ENCODE results near the gene UBR3.

UBR3 gene

DNA sequence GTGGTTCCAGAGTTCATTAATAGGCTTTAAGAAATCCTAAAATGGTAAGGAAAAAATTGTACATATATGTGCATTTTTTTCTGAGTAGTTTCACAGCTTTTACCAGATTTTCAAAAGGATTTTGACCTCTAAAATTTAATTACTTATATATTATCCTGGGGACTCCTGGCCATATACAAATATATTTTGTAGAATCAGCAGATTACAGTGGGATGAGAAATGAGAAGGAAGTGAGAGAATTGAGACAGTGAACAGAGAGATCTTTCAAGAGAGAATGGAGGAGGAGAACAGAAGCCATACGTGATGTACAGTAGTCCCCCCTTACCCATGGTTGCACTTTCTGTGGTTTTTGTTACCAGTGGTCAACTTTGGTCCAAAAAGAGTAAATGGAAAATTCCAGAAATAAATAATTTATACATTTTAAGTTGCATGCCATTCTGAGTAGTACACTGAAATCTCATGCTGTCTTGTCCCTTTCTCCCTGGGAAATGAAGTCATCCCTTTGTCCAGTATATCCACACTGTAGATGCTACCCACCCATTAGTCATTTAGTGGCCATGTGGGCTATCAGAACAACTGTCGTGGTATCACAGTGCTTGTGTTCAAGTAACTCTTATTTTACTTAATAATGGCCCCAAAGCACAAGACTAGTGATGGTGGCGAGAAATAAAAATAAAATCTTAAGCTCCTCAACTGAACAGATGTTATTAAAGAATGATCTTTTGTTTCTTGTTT, 220.2 kb downstream of the UBR3 start:
- no peak for DNase-seq (ENCODE audit: low read depth, low spot score)

DNA sequence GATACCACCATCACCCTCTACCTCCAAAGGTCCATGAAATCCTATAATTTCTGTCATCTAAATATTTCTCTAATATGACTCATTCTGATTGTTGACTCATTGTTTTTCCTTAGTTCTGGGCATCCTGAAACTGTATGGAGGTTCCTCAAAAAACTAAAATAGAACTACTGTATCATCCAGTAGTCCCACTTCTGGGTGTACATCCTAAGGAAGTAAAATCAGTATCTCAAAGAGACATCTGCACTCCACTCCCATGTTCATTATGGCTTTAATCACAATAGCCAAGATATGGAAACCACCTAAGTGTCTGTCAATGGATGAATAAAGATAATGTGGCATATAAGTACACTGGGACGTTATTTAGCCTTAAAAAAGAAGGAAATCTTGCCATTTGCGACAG, 224.9 kb downstream of the UBR3 start:
- DNase-seq (ENCODE audit: low read depth, low spot score), result no peak

DNA sequence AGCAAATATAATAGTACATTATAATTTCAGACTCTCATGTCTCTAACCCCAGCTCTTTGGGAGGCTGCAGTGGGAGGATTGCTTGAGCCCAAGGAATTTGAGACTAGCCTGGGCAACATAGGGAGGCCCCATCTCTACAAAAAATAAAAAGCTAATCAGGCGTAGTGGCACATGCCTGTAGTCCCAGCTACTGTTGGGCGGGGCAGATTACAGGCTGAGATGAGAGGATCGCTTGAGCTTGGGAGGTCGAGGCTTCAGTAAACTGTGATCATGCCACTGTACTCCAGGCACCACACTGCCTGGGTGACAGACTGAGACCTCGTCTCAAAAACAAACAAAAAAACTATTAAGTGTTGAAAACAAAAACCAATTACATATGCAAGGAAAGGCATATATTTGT, 227.7 kb downstream of the UBR3 start:
- DNase-seq (ENCODE audit: low read depth, low spot score), result no peak

DNA sequence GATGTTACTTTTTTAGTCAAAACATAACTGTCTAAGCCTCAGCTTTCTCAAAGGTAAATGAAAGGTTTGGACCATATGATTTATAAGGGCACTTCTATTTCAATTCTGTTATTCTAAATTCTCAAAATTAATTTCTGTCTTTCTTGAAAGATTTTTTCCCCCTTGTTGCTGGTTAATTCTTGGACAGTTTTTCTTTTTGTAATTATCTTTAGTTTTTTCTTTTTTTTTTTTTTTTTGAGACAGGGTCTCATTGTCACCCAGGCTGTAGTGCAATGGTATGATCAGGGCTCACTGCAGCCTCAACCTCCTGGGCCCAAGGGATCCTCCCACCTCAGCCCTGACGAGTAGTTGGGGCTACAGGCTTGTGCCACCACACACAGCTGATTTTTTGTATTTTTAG, 229.6 kb downstream of the UBR3 start:
- no peak for DNase-seq (ENCODE audit: low read depth, low spot score)

DNA sequence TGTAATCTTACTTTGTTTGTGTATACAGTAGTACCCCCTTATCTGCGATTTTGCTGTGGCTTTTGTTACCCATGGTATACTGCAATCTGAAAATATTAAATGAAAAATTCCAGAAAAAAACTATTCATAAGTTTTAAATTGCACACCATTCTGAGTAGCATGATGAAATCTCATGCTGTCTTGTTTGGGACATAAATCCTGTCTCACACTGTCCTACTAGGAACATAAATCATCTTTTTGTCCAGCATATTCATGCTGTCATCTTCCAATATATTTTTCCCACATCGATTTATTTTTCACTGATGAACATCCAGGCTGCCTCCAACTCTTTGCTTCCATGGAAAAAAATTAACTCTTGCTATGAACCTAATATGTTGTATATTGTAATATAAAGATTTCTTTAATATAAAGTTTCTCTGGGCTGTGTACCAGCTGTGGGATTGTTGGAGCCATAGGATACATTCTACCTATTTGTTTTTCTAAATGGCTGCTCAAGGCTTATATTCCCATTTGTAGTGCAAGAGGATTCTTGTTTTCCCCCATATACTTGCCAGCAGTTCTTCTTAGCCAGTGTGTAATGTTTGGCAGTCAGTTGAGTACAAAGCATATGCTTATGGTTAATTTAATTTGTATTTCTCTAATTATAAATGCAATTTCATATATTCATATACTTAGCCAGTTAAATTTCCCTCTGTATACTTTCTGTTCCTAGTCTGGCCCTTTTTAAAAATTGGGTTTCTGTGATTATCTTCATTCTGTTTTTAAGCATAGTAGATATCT, 236.4 kb downstream of the UBR3 start:
- no peak for DNase-seq (ENCODE audit: low read depth, low spot score)

DNA sequence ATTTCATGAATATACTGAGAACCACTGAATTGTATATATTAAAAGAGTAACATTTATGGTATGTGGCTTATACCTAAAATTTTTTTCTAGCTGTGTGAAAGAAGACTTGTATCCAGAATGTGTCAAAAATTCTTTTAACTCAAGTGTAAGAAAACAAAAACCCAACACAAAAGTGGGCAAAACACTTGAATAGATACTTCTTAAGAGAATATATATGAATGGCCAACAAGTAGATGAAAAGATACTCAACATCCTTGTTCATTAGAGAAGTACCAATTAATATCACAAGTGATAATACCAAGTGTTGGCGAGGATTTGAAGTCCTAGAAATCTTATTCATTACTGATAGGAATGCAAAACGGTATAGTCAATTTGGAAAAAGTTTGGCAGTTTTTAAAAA, 243.5 kb downstream of the UBR3 start:
- no peak for DNase-seq (ENCODE audit: low read depth, low spot score)

DNA sequence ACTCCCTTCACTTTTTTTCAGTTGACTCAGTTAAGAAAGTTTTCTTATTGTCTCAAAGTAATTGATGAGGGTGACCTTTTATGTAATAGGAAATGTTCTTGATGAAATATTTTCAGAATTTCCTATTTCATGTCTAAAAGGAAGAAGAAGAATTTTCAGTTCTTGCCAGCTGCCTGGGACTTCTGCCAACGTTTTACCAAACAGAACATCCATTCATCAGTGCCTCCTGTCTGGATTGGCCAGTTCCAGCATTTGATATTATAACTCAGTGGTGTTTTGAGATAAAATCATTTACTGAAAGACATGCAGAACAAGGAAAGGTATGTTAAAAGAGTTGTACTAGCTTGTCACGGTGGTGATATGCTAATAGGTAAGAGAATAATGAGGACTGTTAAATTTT, 246.0 kb downstream of the UBR3 start:
- DNase-seq (ENCODE audit: low read depth, low spot score), result no peak

DNA sequence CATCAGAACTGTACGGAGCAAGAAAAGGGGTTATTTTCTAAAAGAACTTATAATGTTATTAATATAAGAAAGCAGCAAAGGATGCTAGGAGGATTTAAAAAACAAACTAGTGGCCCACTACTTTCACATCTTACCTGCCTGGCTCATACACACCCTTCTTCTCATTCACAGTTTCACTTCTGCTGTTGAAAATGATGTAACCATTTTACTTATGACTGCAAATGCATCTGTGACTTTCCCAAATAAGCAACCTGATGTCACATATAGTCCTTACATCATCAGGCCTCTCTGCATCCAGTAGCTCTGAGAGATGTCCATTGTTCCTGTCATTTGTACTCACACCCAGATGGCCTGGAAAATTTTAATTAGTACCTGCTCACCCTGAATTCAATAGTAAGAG, 248.9 kb downstream of the UBR3 start:
- no peak for DNase-seq (ENCODE audit: low read depth, low spot score)

DNA sequence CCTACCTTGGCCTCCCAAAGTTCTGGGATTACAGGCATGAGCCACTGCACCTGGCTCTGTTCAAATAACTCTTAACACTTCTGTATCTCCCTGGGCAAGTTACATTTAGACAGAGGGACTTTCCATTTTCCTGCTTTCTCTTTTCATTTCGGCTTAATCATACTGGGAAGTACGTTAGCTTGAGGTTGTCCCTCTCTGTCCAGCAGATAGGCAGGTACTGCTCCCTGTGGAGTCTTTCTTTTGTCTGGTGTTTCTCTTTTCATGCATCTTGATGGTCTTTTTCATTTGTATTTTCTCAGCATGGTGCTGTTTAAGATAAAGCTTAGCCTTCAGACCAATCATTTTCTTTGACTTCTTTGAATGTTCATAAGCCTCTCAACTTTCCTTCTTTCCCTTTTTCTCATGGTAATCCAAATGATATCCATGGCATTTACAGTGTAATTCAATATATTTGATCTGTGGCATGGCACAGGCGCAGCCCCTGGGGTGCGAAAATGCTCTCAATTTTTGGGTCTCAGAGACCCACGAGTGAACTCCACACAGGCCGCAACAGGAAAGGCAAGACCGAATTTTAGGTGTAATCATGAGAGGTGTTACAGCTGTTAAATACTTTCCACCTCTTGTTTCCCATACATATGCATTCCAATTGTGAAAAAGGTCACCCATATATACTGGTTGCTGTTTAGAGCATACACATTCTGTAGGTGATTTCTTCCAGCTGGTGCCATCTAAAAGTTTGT, 250.7 kb downstream of the UBR3 start:
- no peak for DNase-seq (ENCODE audit: low read depth, low spot score)

DNA sequence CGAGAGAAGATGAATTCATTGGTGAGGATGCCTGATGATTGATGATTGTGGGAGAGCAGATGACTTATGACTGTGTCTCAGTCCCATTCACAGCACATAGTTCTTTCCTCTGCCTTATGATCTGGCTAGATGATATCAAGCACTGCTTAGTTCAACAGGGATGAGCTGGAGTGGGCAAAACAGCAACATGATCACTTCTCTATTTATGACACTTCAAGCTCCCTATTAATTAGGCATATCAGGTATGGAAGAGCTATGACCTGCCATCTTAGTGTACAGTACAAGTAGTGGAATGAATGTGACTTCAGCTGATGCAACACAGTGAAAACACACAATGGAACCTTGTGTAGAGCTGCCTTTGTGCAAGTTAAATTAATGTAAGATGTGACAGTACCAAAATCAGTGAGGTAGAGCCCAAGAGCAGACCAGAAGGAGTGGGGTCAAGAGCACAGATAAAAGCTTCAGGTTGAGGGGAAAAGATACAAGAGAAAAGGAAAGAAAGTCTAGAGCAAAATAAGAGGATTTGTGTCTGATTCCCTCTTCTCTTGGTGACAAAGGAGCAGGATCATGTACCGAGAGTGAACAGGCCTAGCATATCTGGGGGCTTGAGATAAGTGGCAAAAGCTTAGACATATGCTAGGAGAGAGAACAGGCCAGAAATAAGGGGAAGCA, 257.7 kb downstream of the UBR3 start:
- no peak for DNase-seq (ENCODE audit: low read depth, low spot score)

DNA sequence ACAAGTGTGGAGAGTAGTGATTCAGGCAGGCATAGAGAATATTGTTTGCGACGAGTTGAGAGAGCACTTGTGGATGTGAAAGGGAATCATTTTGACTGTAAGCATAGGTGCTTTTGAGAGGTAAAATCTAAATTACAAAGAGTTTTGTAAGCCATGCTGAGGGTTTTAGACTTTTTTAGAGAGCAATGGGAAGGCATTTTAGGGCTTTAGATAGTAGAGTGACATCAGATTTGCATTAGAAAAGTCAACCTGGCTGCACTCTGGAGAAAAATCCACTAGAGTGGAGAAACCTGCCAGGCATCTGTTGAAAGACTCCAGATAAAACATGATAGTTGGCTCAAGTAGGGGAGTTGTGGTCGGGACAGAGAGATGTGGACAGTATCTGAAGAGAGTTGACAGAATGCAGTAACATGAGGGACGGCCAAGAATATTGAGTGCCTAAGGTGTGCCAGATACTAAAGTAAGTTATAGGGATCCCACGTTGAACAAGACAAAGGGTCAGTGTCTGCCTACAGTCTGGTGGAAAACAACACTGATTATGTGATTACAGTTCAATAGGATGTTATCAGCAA, 258.9 kb downstream of the UBR3 start:
- no peak for DNase-seq (ENCODE audit: low read depth, low spot score)

DNA sequence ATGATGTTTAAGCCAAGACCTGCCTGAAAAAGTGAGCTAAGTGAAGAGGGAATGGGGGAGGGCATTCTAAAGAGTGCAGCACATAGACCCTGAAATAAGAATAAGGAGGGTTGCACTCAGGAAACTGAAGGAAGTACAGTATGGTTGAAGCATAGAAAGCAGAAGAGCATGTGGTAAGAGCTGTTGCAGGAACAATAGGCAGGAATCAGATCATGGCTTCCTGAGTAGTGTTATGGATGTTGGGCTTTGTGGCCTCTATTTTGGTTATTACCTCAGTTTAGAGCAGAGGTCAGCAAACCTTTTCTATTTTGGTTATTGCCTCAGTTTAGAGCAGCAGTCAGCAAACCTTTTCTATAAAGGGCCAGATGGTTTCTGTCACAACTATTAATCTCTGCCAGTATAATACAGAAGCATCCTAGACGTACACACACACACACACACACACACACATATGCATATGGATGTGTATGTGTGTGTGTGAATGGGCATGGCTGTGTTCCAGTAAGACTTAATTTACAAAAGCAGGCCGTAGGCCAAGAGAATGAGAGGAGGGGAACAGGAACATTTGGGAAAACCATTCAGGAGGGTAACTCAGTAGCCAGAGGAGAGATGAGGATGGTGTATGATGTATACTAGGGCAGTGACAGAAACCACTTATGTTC, 259.6 kb downstream of the UBR3 start:
- DNase-seq (ENCODE audit: low read depth, low spot score), result no peak

DNA sequence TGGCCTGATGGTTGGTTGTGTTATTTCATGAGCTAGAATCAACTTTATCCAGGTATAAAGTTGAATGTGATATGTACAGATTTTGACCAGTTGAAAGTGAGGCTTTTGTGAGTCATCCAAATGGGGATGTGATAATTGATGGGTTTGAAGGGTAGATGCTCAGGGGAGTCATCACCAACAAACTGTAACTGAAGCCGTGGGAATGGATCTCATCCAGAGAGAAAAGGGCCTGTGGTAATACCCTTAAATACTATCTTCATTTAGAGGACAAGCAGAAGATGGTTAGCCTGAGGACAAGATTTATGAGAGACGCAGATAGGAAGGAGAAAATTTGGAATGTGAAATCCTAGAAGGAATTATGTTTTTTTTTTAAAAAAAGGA, 260.1 kb downstream of the UBR3 start:
- no peak for DNase-seq (ENCODE audit: low read depth, low spot score)

DNA sequence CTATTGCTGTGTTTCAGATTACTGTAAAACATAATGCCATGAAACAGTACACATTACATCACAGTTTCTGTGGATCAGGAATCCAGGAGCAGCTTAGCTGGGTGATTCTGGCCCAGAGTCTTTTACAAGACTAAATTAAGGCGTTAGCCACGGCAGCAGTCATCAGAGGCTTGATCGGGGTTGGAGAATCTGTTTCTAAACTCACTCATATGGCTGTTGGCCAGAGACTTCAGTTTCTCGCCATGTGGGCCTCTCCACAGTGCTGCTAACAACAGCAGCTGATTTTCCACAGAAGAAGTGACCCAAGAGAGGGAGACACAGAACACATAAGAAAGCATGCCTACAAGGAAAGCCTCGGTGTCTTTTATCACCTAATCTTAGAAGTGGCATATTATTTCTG, 261.5 kb downstream of the UBR3 start:
- DNase-seq (ENCODE audit: low read depth, low spot score), result no peak

DNA sequence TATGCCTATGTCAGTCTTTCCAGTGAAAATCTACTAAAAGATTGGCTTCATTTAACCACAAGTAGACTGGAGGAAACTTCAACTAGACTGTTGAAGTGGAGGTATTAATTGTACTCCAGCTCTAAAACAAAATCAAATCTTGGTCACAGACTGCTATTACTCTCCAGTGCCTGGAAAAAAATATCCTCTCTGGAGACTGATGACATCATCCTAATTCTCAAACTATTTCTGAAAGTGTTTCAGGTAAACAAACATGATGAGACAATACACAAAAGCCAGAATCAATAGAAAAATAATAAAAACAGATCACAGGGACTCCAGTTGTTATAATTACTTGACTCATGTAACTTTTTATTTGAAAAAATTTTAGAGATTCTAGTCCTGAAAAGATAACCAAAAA, 263.0 kb downstream of the UBR3 start:
- no peak for DNase-seq (ENCODE audit: low read depth, low spot score)

DNA sequence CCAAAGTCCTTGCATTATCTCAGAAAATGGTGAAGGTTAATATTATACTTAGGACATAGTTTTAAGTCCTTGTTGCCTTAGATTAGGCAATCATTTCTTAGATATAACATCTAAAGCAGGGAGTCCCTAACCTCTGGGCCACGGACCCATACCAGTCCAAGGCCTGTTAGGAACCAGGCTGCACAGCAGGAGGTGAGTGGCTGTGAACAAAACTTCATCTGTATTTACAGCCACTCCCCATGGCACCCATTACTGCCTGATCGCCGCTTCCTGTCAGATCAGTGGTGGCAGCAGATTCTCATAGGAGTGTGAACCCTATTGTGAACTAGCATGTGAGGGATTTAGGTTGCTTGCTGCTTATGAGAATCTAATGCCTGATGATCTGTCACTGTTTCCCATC, 264.2 kb downstream of the UBR3 start:
- no peak for DNase-seq (ENCODE audit: low read depth, low spot score)

DNA sequence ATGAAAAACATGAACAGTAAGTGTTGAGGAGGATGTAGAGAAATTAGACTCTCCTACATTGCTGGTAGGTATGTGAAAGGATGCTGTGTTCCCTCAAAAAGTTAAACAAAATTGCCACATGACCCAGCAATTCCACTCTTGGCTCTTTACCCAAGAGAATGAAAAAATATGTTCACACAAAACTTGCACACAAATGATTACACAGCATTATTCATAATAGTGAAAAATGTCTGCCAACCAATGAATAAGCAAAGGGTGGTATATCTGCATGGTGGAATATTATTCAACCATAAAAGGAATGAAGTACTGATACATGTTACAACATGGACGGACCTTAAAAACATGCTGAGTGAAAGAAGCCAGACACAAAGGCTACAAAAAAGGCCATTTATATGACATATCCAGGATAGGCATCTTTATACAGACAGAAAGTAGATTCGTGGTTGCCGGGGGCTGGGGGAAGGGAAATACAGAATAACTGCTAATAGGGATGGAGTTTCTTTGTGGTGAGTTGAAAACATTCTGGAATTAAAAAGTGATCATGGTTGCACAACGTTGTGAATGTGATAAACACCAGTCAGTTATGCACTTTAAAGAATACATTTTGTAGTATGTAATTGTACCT, 265.3 kb downstream of the UBR3 start:
- no peak for DNase-seq (ENCODE audit: low read depth, low spot score)

DNA sequence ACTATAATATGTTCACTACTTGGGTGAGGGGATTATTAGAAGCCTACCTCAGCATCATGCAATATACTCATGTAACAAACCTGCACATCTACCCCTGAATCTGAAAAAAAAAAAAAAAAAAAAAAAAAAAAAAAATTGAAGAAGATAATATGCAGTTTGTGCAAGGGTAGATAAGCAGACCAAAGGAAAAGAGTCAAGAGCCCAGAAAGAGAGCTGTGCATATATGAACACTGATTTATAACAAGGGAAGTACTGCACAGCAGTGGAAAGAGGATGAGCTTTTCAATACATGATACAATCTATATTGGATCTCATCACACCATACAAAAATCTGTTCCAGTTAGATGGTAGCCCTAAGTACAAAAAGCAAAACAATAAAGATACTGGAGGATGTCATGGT, 268.1 kb downstream of the UBR3 start:
- no peak for DNase-seq (ENCODE audit: low read depth, low spot score)

DNA sequence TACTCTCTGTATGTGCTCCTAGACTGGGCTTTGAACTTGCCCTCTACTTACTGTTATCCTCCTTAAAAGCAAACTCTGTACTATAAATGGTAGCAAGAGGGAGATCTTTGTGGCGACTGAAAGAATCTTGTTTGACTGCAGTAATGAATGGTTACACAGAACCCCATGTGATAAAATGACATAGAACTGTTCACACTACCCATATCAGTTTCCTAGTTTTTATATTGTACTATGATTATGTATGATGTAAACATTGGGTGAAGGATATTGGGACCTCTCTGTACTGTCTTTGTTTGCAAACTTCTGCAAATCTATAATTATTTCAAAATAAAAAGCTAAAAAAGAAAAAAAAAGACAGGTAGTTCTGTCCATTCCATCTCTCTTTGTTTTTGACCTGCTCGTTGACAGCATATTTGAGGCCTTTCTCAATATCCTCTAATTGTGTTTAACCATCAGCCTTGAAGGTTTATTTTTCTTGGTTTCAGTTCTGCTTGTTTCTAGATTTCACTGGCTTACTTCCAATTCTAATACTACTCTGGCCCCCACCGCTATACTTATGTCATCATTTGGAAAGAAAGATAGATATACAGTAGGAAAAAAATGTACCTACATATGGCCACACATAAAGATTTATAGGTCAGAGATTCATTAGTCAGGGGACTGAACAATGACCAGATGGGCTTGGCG, 271.5 kb downstream of the UBR3 start:
- DNase-seq (ENCODE audit: low read depth, low spot score), result no peak

DNA sequence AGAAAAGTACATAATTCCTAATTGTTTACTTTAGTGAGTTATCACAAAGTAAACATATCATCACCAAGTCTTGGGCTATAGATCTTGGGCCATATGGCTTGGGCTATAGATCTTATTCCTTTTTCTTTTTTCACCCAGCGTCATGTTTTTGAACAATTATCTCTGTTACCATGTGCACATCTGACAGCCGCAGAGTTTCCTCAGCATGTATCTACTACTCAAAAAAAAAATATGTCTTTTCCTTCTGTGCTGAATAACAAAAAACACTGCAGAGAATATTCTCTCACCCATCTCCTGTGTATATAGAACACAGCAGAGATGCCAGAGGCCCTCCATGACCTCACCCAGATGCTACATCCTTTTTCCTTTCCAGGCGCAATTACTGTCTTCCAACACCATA, 274.5 kb downstream of the UBR3 start:
- DNase-seq (ENCODE audit: low read depth, low spot score), result no peak

All from ELF-1 (cell line).